Fibroblast of skin of left quadriceps (primary cell): Measurements from ENCODE around the gene SNX33.
"Not testable (repeated sequence)": the region's sequence is repeated elsewhere in the genome, so short reads cannot be mapped to it uniquely, and the experiment has no call there.

Source experiments
- DNase-seq, 2 experiments: peaks; one replicate each; pipeline ENCODE4 v3.0.0-alpha.2; 2013; ENCODE audit warnings: low read depth in 2 of 2

SNX33 gene

GRCh38 chr15:75662823-75663519, 15.3 kb downstream of the SNX33 start:
- no peak for DNase-seq

DNA sequence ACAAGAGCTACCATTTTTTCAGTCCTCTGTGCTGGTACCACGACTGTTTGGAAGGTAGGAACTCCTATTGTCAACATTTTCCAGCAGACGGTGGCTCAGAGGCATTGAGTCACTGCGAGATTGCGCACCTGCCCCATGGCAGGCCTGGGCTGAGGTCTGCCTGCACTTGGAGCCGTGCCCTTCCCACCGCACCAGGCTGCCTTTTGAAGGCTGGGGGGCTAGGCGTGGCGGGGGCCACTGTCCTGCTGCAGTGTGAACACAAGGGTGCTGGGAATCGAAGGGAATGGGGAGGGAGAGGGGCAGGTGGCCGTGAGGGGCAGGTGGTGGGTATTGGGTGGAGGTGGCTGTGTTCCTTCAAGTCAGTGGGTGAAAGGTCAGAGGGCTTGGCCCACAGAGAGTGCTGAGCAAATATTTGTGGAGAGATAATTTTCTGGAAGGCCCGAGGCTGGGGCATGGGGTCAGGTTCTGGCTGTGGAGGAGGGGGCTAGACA, 16.3 kb downstream of the SNX33 start:
- no peak for DNase-seq

DNA sequence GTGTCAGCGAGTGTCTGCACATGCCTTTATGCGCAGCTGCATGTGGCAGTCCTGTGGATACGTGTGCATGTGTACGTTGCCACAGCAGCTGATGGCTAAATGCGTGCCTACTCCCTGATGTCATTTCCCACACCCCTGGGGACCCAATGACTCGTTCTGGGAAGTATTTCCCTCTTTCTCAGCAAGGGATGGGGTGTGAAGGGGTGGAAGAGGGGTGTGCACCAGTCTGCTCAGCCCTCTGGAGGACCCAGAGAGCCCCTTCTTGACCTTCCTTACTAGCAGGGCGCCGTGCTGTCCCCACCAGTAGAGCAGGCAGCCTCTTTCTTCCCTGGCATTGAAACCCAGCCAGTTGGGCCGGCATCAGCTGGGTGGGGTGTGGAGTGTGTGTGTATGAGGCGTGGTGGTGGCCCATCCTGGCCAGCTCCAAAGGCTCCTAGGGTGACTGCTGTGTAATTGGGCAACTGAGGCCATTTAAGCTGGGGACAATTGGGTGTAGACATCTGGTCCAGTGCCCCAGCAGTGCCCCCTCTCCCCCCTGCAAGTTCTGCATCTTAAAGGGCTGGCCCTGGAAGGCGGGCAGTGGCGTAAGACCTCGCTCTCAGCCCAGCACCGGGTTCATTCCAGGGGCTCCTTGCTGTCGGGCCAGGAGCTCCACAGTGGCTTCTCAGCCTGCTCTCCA, 19.2 kb downstream of the SNX33 start:
- DNase-seq, result peak; percentile 97

- DNase-seq, result no peak
These were observed 21.6 kb downstream of the SNX33 start for GRCh38 chr15:75669191-75669878.

DNA sequence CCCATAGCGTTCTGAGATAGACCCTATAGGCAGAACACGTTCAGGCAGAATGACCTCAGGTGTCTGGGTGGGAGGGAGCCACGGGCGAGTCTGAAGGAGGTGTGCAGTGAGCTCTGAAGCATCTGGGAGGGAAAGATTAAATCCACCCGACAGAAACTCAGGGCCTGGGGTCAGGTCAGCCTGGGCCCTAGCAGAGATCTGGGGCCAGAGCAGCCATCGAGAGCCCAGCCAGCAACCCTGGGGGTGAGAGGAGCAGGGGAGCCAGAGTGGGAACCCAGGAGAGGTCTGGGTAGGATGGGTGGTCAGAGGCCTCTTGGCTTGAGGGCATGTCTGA, 22.1 kb downstream of the SNX33 start:
- DNase-seq, result no peak

- DNase-seq, result no peak
These were observed 24.3 kb downstream of the SNX33 start for GRCh38 chr15:75671730-75672602.

GRCh38 chr15:75672646-75673425, 25.1 kb downstream of the SNX33 start:
- peak; percentile 57 to 67 for DNase-seq

DNA sequence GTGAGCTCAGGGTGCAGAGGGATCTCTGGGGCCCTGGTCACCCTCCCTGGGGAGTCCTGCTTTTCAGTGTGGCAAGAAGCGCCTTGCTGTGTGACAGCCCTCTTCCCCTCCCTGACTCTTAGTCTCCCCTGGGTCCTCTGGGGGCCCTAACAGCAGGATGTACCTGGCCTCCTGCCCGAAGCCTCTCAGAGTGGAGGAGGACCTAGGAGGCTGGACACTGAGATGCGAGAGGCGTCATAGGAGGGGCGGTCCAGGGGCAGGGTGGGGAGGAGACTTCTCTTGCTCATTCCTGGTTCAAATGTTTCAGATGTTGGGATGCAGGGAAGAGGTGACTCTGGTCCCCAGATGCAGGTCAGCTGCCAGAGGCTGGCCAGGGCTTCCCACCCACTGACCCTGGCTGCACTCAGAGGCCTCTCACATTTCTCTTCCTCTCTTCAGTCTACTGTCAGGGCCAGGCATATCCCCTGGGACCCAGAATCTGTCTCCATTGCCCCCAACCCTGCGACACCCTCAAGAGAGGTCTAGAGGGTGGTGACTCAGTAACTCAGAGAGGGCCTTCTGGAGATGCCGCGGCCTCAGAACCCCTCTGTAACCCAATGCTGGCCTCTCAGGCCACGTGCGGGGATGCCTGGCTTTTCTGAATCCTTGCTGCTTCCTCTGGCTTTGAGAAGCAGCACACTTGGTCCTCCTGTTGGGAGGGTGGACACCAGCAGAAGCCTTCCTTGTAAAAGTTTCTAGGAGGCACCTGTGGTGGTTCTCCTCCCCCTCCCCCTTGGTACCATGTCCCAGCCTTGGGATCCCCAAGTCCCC, 25.9 kb downstream of the SNX33 start:
- DNase-seq, result peak; percentile 49 to 51

DNA sequence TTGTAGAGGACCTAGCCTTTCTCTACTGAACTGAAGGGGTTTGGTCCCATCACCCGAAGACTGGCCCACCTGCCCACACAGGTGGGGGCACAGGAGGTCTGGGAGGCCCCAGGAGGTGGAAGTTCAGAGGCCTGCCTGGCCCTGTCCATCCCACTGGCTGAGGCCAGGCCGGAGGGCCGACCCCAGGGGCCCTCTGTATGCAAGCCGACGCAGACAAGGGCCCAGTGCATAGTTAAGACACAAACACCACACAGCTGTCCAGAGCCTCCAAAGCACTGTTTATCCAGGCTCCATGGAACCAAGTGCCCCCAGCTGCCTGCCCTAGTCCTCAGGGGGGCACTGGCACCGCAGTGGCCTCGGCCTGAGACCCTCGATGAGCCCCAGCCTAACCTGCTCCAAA, 26.7 kb downstream of the SNX33 start:
- DNase-seq, result no peak

DNA sequence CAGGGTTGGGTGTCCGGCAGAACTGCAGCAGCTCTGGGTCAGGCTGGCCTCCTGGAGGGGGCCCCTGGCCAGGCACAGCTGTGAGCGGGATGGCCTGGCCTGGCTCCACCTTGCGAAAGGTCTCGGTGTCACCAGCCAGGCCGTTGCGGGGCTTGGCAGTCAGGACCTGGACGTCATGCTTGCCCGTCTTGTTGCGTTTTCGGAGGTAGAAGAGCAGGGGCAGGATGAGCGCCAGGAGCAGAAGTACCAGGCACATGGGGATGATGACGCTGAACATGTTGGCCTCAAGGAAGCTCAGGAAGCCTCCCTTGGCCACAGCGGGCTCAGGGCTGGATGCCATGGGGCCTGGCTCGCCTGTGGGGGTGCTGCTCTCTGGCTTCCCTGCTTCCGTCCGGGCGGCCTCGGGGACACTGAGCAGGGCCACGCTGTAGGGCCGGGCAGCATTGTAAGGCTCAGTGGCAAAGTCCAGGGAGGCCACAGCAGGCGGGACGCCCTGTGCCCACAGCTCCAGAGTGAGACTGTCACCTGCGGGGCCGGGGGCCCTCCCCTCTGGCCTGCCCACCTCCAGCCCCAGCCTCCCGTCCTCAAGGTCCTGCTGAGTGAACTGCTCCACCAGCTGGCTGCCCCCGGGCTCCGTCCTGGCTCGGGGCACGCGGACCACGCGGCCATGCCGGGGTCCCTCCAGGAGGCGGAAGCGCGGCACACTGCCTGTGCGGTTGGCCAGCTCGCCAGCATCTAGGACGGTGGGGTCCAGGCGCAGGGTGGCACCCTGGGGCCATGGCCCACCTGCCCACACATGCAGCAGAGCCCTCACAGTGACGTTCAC, 28.1 kb downstream of the SNX33 start:
- no peak for DNase-seq

GRCh38 chr15:75676688-75677464, 29.2 kb downstream of the SNX33 start:
- DNase-seq, result no peak

GRCh38 chr15:75677465-75678323, 30.0 kb downstream of the SNX33 start:
- no peak for DNase-seq

DNA sequence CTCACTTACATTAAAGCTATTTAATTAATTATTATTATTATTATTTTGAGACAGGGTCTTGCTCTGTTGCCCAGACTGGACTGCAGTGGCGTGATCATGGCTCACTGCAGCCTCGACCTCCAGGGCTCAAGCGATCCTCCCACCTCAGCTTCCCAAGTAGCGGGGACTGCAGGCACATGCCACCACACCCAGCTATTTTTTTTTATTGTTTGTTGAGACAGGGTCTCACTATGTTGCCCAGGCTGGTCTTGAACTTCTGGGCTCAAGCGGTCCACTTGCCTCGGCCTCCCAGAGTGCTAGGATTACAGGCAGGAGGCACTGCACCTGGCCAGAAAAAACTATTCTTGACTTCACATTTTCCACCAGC, 30.6 kb downstream of the SNX33 start:
- DNase-seq, result not testable (repeated sequence)

DNA sequence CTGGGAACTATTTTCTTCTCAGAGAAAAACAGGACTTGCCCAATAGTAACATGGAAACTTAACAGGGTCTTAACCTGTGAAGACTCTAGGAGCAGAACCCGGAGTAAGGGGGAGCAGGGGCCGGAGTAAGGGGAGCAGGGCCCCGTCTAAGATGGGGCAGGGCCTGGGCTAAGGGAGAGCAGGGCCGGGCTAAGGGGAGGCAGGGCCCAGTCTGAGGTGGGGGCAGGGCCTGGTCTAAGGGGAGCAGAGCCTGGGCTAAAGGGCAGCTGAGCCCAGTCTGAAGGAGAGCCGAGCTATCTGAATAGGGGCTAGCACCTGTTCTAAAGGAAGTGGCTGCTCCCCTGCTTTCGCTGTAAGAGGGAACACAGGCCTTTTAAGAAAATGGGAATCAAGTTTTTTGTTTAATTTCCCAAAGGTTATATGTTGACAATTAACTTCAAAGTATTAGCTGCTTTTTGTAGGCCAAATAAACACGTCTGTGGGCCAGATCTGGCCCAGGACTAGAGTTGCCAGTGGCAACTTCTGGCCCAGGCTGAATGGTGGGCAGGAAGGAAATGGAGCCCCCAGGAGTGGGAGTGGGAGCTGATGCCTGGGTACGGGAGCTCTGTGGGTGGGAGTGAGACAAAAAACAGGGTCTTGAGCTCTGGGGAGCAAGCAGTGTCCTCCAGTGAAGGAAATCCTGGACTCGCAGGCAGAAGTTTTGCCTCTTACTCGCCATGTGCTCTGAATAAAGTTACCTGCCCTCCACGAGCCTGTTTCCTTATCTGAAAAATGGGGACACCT, 32.5 kb downstream of the SNX33 start:
- no peak for DNase-seq

DNA sequence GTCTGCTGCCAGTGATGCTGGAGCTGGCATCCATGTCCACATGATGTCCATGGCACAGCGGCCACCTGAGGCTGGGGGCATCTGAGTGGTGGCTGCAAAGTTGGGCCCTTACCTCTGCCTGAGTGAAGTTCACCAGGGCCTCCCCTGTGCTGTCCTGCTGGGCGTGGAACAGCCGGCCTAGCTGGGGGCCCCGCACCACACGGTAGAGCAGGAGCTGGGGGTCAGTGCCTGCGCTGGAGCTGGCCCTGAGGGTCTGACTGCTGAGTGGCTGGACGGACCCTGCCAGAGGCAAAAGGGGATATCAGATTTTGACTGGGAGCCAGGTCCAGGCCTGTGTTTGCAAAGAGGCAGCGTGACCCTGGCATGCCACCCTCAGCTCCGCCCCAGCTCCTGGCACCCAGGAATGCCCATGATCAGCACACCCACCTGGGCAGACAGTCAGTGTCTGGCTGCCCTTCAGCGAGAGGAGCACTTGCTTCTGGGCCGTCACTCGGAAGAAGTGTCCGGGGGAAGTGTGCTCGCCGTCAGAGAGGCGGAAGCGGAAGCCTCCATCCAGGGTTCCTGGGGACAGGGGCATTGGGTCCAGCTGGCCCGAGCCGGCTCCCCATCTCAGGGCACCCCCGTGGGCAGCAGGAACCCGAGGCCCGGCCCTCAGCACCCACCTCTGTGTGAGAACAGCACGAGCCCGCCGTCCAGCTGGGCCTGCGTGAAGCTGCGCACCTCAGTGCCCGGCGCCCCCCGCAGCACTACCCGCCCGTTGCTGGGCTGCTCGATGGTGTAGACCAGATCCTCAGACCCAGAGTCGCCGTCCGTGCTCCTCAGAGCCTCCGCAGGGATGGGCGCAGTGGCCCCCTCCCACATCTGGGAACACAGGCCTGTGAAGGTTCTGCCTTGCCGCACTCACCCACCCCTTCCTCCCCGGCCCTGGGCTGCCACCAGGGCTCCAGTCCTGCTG, 34.7 kb downstream of the SNX33 start:
- no peak for DNase-seq
